HEK293 (cell line): Measurements from ENCODE around the gene C17orf113.

Experiments used
- KLF10 ChIP-seq: fragments of 450-650 bp; IDR thresholded peaks from 2 replicates; pipeline ENCODE4 v1.5.1; 2018; ENCODE audit warnings: missing biosample characterization, mild to moderate bottlenecking, missing genetic modification characterization
- TCF7L2 ChIP-seq: IDR thresholded peaks from 2 replicates; pipeline ENCODE4 v1.6.1; 2011; ENCODE audit warnings: low read depth, mild to moderate bottlenecking, inconsistent platforms, low read length, moderate library complexity, borderline replicate concordance
- ZNF19 ChIP-seq: fragments of 450-650 bp; formaldehyde crosslinking; IDR thresholded peaks from 2 replicates; pipeline ENCODE4; 2016; ENCODE audit warnings: missing biosample characterization, missing genetic modification characterization, low read depth
- ZNF2 ChIP-seq: fragments of 450-650 bp; formaldehyde crosslinking; IDR thresholded peaks from 2 replicates; pipeline ENCODE4 v1.5.1; 2016; ENCODE audit warnings: missing biosample characterization, missing genetic modification characterization
- ZNF274 ChIP-seq, 2 experiments: fragments of 200-500 bp in 1 of 2; fragments of 450-650 bp in 1 of 2; sonication (Bioruptor generic) in 1 of 2; formaldehyde crosslinking in 1 of 2; IDR thresholded peaks; 2 replicates each; pipeline versions ENCODE4 v1.5.1 to v1.6.1; 2014 to 2016; ENCODE audit warnings: borderline replicate concordance in 1 of 2, inconsistent platforms in 1 of 2, low read length in 1 of 2, missing biosample characterization in 1 of 2, missing genetic modification characterization in 1 of 2
- ZNF518A ChIP-seq: fragments of 450-650 bp; formaldehyde crosslinking; conservative IDR thresholded peaks from 2 replicates; pipeline ENCODE4 v1.5.1; 2016; ENCODE audit warnings: low read depth, missing biosample characterization, missing genetic modification characterization
- ZNF521 ChIP-seq: fragments of 450-650 bp; formaldehyde crosslinking; IDR thresholded peaks from 2 replicates; pipeline ENCODE4 v1.5.1; 2017; ENCODE audit warnings: missing biosample characterization, mild to moderate bottlenecking, missing genetic modification characterization
- ZNF530 ChIP-seq: fragments of 450-650 bp; formaldehyde crosslinking; IDR thresholded peaks from 2 replicates; pipeline ENCODE4 v1.5.1; 2016; ENCODE audit warnings: low read depth, missing biosample characterization, missing genetic modification characterization
- TF ChIP-seq, protein P1 (sequence below): fragments of 450-650 bp; formaldehyde crosslinking; IDR thresholded peaks from 2 replicates; pipeline ENCODE4 v1.5.1; 2016; ENCODE audit warnings: missing biosample characterization, missing genetic modification characterization

DNA sequence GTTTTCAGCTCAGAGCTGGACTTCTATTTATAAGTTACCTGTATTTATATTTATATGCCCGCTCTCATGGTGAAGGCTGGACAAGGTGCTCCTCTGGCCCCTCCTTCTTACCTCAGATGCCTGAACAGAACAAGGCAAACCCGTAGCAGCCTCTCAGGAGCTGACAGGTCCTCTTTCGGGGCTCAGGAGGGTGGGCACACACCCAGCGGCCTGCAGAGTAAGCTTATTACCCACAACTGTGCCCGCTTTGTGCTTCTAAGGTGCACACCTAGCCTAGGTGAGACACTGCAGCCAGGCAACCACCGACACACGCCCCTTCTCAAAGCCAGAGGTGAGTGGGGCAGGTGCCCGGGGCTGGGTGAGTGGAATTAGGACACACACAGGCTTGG, 25.2 kb downstream of the C17orf113 start:
- no peak for TF ChIP-seq ZNF274 (IDR thresholded peaks at IDR 0.05; ENCODE audit: low read length)
- TF ChIP-seq ZNF274 (tag by site-specific recombination; IDR thresholded peaks at IDR 0.05; ENCODE audit: borderline replicate concordance) = no peak
- no peak for TF ChIP-seq ZNF530
- TF ChIP-seq KLF10 (tag by site-specific recombination) = no peak
- TF ChIP-seq ZNF19 = no peak
- TF ChIP-seq TCF7L2 = no peak
- no peak for TF ChIP-seq ZNF2 (tag by site-specific recombination)
- TF ChIP-seq, protein P1, sequence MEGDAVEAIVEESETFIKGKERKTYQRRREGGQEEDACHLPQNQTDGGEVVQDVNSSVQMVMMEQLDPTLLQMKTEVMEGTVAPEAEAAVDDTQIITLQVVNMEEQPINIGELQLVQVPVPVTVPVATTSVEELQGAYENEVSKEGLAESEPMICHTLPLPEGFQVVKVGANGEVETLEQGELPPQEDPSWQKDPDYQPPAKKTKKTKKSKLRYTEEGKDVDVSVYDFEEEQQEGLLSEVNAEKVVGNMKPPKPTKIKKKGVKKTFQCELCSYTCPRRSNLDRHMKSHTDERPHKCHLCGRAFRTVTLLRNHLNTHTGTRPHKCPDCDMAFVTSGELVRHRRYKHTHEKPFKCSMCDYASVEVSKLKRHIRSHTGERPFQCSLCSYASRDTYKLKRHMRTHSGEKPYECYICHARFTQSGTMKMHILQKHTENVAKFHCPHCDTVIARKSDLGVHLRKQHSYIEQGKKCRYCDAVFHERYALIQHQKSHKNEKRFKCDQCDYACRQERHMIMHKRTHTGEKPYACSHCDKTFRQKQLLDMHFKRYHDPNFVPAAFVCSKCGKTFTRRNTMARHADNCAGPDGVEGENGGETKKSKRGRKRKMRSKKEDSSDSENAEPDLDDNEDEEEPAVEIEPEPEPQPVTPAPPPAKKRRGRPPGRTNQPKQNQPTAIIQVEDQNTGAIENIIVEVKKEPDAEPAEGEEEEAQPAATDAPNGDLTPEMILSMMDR (tag by site-specific recombination) = no peak
- TF ChIP-seq ZNF518A (tag by site-specific recombination) = no peak
- no peak for TF ChIP-seq ZNF521 (tag by site-specific recombination)
